Naive B cell (primary cell): ENCODE measurements around the gene CHTOP. TPM values are rescaled to one million over a fixed set of nuclear protein-coding genes. Genes with fewer than 3 reads are reported as not detected.
A peak's percentile ranks its signal among the peaks of the same experiment; 100 is the strongest.

ENCODE experiments used
- ATAC-seq, 2 donors: fragments of 150-1000 bp; cut with Tn5 transposase; 2 replicates each; pipeline ENCODE4 v1.10.0; 2021; ENCODE audit warnings: low read depth in 2 of 2, mild to moderate bottlenecking in 2 of 2, moderate library complexity in 2 of 2
- DNase-seq: peaks from one replicate; pipeline ENCODE4 v3.0.0; 2022
- H3K27ac Mint-ChIP-seq, 6 donors: one replicate each; pipeline ENCODE4 v1.8.0; 2020 to 2022; ENCODE audit warnings: mild to moderate bottlenecking in 6 of 6, mixed read lengths in 6 of 6, moderate library complexity in 5 of 6, inconsistent platforms in 2 of 6
- H3K27me3 Mint-ChIP-seq, 3 donors: one replicate each; pipeline ENCODE4 v1.8.0; 2021 to 2022; ENCODE audit warnings: mixed read lengths in 3 of 3, mild to moderate bottlenecking in 1 of 3
- H3K36me3 Mint-ChIP-seq, 2 donors: one replicate each; pipeline ENCODE4 v1.8.0; 2020 to 2022; ENCODE audit warnings: mixed read lengths in 2 of 2, inconsistent platforms in 1 of 2, mild to moderate bottlenecking in 1 of 2
- H3K4me1 Mint-ChIP-seq, 3 donors: one replicate each; pipeline ENCODE4 v1.8.0; 2020 to 2022; ENCODE audit warnings: mixed read lengths in 3 of 3, inconsistent platforms in 1 of 3, mild to moderate bottlenecking in 1 of 3, moderate library complexity in 1 of 3
- H3K4me3 Mint-ChIP-seq, 8 donors: one replicate each; pipeline ENCODE4 v1.8.0; 2020 to 2022; ENCODE audit warnings: mild to moderate bottlenecking in 8 of 8, mixed read lengths in 8 of 8, moderate library complexity in 8 of 8, inconsistent platforms in 2 of 8
- H3K9me3 Mint-ChIP-seq, 7 donors: one replicate each; pipeline ENCODE4 v1.8.0; 2020 to 2022; ENCODE audit warnings: mixed read lengths in 7 of 7, mild to moderate bottlenecking in 5 of 7, inconsistent platforms in 2 of 7, moderate library complexity in 1 of 7
- polyA plus RNA-seq, 6 donors: library from polyadenylated mRNA; unstranded; fragments of 300-500 nt; fragmentation: Illumina TruSeq; gene quantifications; one replicate each; pipeline ENCODE4 v1.2.3, GENCODE V29; 2021; ENCODE audit warnings: low read depth in 6 of 6

CHTOP gene
- polyA plus RNA-seq, 6 donors from 2014 or later, result 43.3 to 94.4 (median 54.4) TPM

GRCh38 chr1:153646672-153647345 is 12.9 kb downstream of the CHTOP start:
- Mint-ChIP-seq H3K4me3 (no peak overlapping the region), H3K9me3 (no peaks in the 10 kb centered on the region), H3K27me3 (no peaks in the 10 kb centered on the region), H3K4me1 (peaks cover 26 to 34% (median 31%) of the 10 kb centered on the region in 3 donors), H3K27ac (peak overlapping the region in 3 of 6 donors; percentile 71 to 74 (median 73)), H3K36me3 (peaks cover 22 to 38% of the 10 kb centered on the region in 2 donors)
- DNase-seq (no peak), ATAC-seq (no peak)

DNA sequence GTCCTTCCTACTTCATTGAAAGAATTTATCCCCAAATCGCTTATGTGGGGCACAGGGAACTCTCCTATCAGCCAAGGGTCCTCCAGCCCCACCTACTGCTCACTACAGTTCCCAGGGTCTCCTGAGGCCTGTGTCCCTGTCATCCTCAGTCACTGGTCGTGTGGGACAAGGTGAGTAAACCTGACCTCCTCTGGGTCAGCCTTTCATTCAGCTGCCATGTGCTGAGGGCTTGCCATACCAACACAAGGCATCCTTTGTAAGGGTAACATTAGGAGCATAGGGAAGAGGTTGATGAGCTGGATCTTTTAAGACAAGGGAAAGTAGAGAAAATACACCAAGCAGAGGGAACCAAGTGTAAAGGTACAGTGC is 13.5 kb downstream of the CHTOP start:
- no peak overlapping the region for H3K4me3 Mint-ChIP-seq
- no peaks in the 10 kb centered on the region for H3K27me3 Mint-ChIP-seq
- H3K36me3 Mint-ChIP-seq, result peaks cover 22 to 34% of the 10 kb centered on the region in 2 donors
- peak overlapping the region in 5 of 6 donors; percentile 37 to 96 (median 73) for H3K27ac Mint-ChIP-seq
- DNase-seq (no peak), ATAC-seq (no peak)
- no peaks in the 10 kb centered on the region for H3K9me3 Mint-ChIP-seq
- H3K4me1 Mint-ChIP-seq, result peaks cover 26 to 31% (median 30%) of the 10 kb centered on the region in 3 donors

GRCh38 chr1:153648000-153648643 is 14.3 kb downstream of the CHTOP start:
- peak overlapping the region; percentile 30 to 83 (median 66) for H3K27ac Mint-ChIP-seq
- no peaks in the 10 kb centered on the region for H3K27me3 Mint-ChIP-seq
- peaks cover 18 to 31% of the 10 kb centered on the region in 2 donors for H3K36me3 Mint-ChIP-seq
- peaks cover 23 to 29% (median 26%) of the 10 kb centered on the region in 3 donors for H3K4me1 Mint-ChIP-seq
- ATAC-seq (no peak), DNase-seq (no peak)
- H3K4me3 Mint-ChIP-seq, result no peak overlapping the region
- no peaks in the 10 kb centered on the region for H3K9me3 Mint-ChIP-seq

GRCh38 chr1:153649137-153649862 is 15.4 kb downstream of the CHTOP start:
- Mint-ChIP-seq H3K4me1 (peaks cover 16 to 19% (median 19%) of the 10 kb centered on the region in 3 donors), H3K27ac (peak overlapping the region in 5 of 6 donors; percentile 15 to 89 (median 76)), H3K36me3 (peaks cover 11 to 19% of the 10 kb centered on the region in 2 donors), H3K27me3 (no peaks in the 10 kb centered on the region), H3K9me3 (no peaks in the 10 kb centered on the region), H3K4me3 (no peak overlapping the region)
- DNase-seq, result no peak
- ATAC-seq, result no peak

- peaks cover 16 to 19% (median 17%) of the 10 kb centered on the region in 3 donors for H3K4me1 Mint-ChIP-seq
- no peaks in the 10 kb centered on the region for H3K9me3 Mint-ChIP-seq
- no peak overlapping the region for H3K4me3 Mint-ChIP-seq
- ATAC-seq, result no peak
- H3K27me3 Mint-ChIP-seq, result no peaks in the 10 kb centered on the region
- no peak for DNase-seq
- peak overlapping the region in 3 of 6 donors; percentile 63 to 78 (median 73) for H3K27ac Mint-ChIP-seq
- H3K36me3 Mint-ChIP-seq, result peaks cover 11 to 14% of the 10 kb centered on the region in 2 donors
Observed at GRCh38 chr1:153649863-153650235, 16.0 kb downstream of the CHTOP start.

DNA sequence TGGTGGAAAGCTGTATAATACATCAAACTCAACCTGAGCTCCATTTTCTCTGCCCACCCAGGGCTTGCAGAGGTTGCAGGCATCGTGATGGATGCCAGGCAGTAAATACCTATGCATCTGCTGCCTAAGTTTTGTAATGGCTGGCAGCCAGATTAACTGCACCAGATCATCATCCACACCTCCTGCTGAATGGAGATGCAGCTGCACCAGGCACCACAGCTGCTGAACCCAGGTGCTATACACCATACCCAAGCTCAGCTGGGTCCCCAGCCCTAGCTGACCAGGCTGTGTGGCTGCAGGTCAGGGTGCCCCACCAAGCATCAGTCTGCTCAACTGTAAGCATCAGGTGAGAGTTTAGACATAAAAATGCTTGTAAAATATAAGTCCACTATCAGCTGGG is 17.9 kb downstream of the CHTOP start:
- ATAC-seq (no peak), DNase-seq (no peak)
- H3K27me3 Mint-ChIP-seq, result no peaks in the 10 kb centered on the region
- peaks cover 10 to 12% (median 10%) of the 10 kb centered on the region in 3 donors for H3K4me1 Mint-ChIP-seq
- H3K27ac Mint-ChIP-seq, result no peak overlapping the region
- no peaks in the 10 kb centered on the region for H3K9me3 Mint-ChIP-seq
- H3K36me3 Mint-ChIP-seq, result no peaks in the 10 kb centered on the region
- H3K4me3 Mint-ChIP-seq, result no peak overlapping the region

DNA sequence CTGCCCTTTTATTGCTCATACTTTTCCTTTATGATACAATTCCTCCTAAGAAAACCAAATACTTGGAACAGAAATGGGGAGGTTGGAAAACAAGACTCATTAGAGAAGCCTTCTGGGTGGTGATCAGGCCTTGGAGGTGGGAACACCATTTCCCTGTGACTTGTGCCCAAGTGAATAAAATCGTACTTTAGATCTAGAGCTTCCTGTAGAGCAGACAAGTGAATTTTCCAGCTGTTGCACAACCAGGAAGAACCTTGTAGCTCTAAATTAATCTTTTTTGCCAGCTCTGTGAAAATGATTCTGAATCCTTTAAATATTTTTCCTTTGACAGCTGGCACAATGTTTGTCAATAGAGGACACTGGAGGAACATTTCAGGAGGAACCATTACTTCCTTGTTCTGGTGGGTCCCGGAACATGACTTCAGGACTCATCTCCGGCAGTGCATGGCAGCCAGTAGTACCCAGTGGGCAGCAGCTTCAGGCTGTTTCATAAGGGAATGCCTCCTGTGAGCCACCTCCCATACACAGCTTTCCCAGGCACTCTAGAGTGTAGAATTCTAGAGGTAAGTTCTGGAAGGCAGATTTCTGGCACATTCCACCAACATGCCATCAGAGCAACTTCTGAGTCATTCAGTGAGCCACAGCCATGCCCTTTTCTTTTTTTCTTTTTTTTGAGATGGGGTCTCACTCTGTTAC is 19.1 kb downstream of the CHTOP start:
- Mint-ChIP-seq H3K9me3 (no peaks in the 10 kb centered on the region), H3K4me1 (peaks cover 4 to 10% (median 5%) of the 10 kb centered on the region in 3 donors), H3K4me3 (no peak overlapping the region), H3K27me3 (no peaks in the 10 kb centered on the region), H3K36me3 (no peaks in the 10 kb centered on the region), H3K27ac (no peak overlapping the region)
- DNase-seq (no peak), ATAC-seq (no peak)

- DNase-seq (no peak), ATAC-seq (no peak)
- Mint-ChIP-seq H3K4me1 (peaks cover 4 to 15% (median 12%) of the 10 kb centered on the region in 3 donors), H3K4me3 (peak overlapping the region in 1 of 8 donors; percentile 29), H3K27ac (peak overlapping the region in 1 of 6 donors; percentile 10), H3K36me3 (no peaks in the 10 kb centered on the region), H3K9me3 (no peaks in the 10 kb centered on the region), H3K27me3 (no peaks in the 10 kb centered on the region)
Observed at GRCh38 chr1:153655333-153655732, 21.5 kb downstream of the CHTOP start.

- Mint-ChIP-seq H3K36me3 (peaks cover 0 to 8% of the 10 kb centered on the region in 2 donors), H3K9me3 (no peaks in the 10 kb centered on the region), H3K27ac (peak within 1 kb of the TSS; percentile 69 to 98 (median 90)), H3K4me3 (peak within 1 kb of the TSS; percentile 88 to 98 (median 96)), H3K27me3 (no peaks in the 10 kb centered on the region), H3K4me1 (peaks cover 4 to 18% (median 17%) of the 10 kb centered on the region in 3 donors)
- peak; percentile 98 to 99 for ATAC-seq
- peak; percentile 94 for DNase-seq
Observed at GRCh38 chr1:153658400-153659174, 24.7 kb downstream of the CHTOP start, which contains the start of gene SNAPIN. TSS of gene SNAPIN (plus strand) at chr1:153658703. CDS start at chr1:153658744, 41 bp downstream.

DNA sequence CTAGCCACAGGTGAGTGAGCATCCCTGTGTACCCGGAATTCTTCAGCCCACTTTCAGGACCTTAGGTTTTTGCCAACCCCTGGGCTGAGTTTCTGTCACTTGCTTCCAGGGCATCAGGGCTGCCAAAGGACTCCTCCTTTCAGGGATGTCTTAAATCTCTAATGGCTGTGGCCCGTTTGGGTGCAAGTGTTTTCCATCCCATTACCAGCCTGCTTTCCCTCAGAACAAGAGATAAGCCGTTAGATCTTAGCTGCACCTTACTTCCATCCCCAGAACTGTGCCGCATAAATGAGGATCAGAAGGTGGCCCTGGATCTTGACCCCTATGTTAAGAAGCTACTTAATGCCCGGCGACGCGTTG is 25.3 kb downstream of the CHTOP start:
- Mint-ChIP-seq H3K27me3 (no peaks in the 10 kb centered on the region), H3K27ac (peak overlapping the region in 4 of 6 donors; percentile 69 to 98 (median 85))
- no peak for ATAC-seq

GRCh38 chr1:153659656-153660055 is 25.8 kb downstream of the CHTOP start:
- ATAC-seq, result no peak
- peaks cover 0 to 8% of the 10 kb centered on the region in 2 donors for H3K36me3 Mint-ChIP-seq

More for the DNA sequence above, 25.3 kb downstream of the CHTOP start:
- no peak for DNase-seq
- peaks cover 0 to 8% of the 10 kb centered on the region in 2 donors for H3K36me3 Mint-ChIP-seq
- no peaks in the 10 kb centered on the region for H3K9me3 Mint-ChIP-seq
- peak overlapping the region; percentile 88 to 98 (median 96) for H3K4me3 Mint-ChIP-seq
- H3K4me1 Mint-ChIP-seq, result peaks cover 4 to 18% (median 17%) of the 10 kb centered on the region in 3 donors

DNA sequence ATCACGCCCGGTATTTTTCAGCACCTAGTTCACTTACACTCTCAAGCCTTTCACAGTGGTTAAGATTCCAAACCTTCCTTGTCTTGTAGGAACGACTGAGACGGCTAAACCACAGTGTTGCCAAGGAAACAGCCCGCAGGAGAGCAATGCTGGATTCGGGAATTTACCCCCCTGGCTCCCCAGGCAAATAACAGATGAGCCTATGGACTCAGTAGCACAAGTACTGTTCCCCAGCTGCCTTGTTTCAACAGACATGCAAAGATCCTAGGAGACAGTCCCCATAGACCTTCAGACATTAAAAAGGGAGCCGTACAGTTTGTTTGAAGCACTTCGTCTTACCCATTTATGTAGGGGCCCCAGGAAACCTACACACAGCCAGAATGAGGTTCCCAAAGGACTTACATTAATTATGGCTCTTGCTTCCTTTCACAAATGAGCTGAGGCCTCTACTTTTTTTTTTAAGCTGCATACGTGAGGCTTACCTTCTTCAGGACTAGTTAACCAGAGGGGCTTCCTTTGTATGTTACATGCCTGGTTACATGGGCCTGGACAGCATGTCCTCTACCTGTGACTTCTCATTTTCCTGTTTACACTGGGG is 27.3 kb downstream of the CHTOP start:
- no peaks in the 10 kb centered on the region for H3K27me3 Mint-ChIP-seq
- no peak for ATAC-seq
- H3K36me3 Mint-ChIP-seq, result peaks cover 0 to 18% of the 10 kb centered on the region in 2 donors
- H3K27ac Mint-ChIP-seq, result peak overlapping the region in 4 of 6 donors; percentile 55 to 89 (median 62)
- DNase-seq, result no peak
- H3K9me3 Mint-ChIP-seq, result no peaks in the 10 kb centered on the region
- peaks cover 4 to 18% (median 17%) of the 10 kb centered on the region in 3 donors for H3K4me1 Mint-ChIP-seq
- H3K4me3 Mint-ChIP-seq, result peak overlapping the region in 6 of 8 donors; percentile 15 to 86 (median 46)

More at GRCh38 chr1:153659656-153660055, 25.8 kb downstream of the CHTOP start:
- Mint-ChIP-seq H3K4me3 (peak overlapping the region; percentile 88 to 98 (median 96)), H3K27me3 (no peaks in the 10 kb centered on the region), H3K9me3 (no peaks in the 10 kb centered on the region), H3K4me1 (peaks cover 4 to 18% (median 17%) of the 10 kb centered on the region in 3 donors), H3K27ac (peak overlapping the region in 4 of 6 donors; percentile 58 to 93 (median 74))
- no peak for DNase-seq
